ENCODE data around the gene HSD11B2. TPM values are rescaled to one million over a fixed set of nuclear protein-coding genes. Genes with fewer than 3 reads are reported as not detected.

Gene HSD11B2
- total and polyA plus RNA-seq, 4 donors: 2.6 to 39.8 (median 6.7) TPM

- Histone ChIP-seq H3K36me3 (ENCODE audit: control insufficient read depth in 4 of 4, insufficient read depth in 4 of 4, low read length in 4 of 4) (peaks cover 0 to 64% (median 2%) of the 10 kb centered on the region in 4 donors), H3K9me3 (ENCODE audit: control insufficient read depth in 4 of 4, insufficient read depth in 3 of 4, low read length in 3 of 4) (no peaks in the 10 kb centered on the region), H3K27ac (ENCODE audit: low read depth in 1 of 2, low read length in 1 of 2) (no peak overlapping the region), H3K27me3 (ENCODE audit: control insufficient read depth in 3 of 3, insufficient read depth in 3 of 3, low read length in 2 of 3) (no peaks in the 10 kb centered on the region), H3K4me3 (no peak overlapping the region), H3K4me1 (ENCODE audit: control insufficient read depth in 5 of 5, insufficient read depth in 5 of 5, low read length in 5 of 5) (peaks cover 30 to 87% (median 41%) of the 10 kb centered on the region in 5 donors), H3K9ac (ENCODE audit: insufficient read depth in 1 of 2, low read length in 2 of 2) (peak overlapping the region in 1 of 2 donors; percentile 34)
- DNase-seq: no peak
- 66 to 84% methylated on average over 3 of the region's 3 CpGs for WGBS, 2 donors
- no peak for ATAC-seq (ENCODE audit: insufficient read depth, low FRiP score)
- no peak for TF ChIP-seq CTCF (IDR thresholded peaks at IDR 0.05; ENCODE audit: control extremely low read depth, extremely low read depth)
These were observed 14.6 kb downstream of the HSD11B2 start for GRCh38 chr16:67445441-67445912.

- Histone ChIP-seq H3K4me1 (ENCODE audit: control insufficient read depth in 5 of 5, insufficient read depth in 5 of 5, low read length in 5 of 5) (peaks cover 31 to 93% (median 38%) of the 10 kb centered on the region in 5 donors), H3K27me3 (ENCODE audit: control insufficient read depth in 3 of 3, insufficient read depth in 3 of 3, low read length in 2 of 3) (no peaks in the 10 kb centered on the region), H3K9ac (ENCODE audit: insufficient read depth in 1 of 2, low read length in 2 of 2) (peak overlapping the region in 1 of 2 donors; percentile 34), H3K4me3 (no peak overlapping the region), H3K9me3 (ENCODE audit: control insufficient read depth in 4 of 4, insufficient read depth in 3 of 4, low read length in 3 of 4) (no peaks in the 10 kb centered on the region), H3K36me3 (ENCODE audit: control insufficient read depth in 4 of 4, insufficient read depth in 4 of 4, low read length in 4 of 4) (peaks cover 0 to 63% (median 2%) of the 10 kb centered on the region in 4 donors), H3K27ac (ENCODE audit: low read depth in 1 of 2, low read length in 1 of 2) (peak overlapping the region in 1 of 2 donors; percentile 40)
- ATAC-seq (ENCODE audit: insufficient read depth, low FRiP score) (no peak), DNase-seq (peak; percentile 79 to 94 (median 87))
- 72 to 87% methylated on average over 12 of the region's 12 CpGs for WGBS, 2 donors
- TF ChIP-seq CTCF (IDR thresholded peaks at IDR 0.05; ENCODE audit: control extremely low read depth, extremely low read depth): no peak
These were observed 15.3 kb downstream of the HSD11B2 start for GRCh38 chr16:67445913-67446907.

DNA sequence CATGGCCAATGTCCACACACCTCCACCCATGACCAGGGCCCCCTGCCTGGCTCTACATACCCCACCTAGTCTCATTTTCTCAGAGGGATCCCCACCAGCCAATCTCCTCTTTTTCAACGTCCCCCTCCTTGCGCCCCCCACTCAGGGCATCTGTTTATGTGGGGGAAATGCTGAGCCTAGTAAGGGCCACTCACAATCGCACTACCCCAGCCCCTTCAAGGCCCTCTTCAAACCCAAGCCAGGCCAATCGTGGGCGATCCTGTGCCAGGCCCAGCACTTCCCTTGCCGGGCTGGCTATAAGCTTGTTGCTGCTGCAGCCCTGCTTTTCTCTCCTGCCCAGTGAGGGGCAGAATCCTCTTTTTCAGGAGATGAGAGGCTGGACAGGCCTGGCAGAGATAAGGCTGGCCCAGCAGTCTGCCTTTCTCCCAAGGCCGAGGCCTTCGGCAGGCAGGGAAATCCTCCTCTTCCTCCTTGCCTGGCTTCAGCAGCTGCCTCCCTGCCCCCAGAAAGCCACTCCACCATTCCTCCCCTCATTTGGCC lies 16.1 kb downstream of the HSD11B2 start:
- H3K27me3 ChIP-seq (ENCODE audit: control insufficient read depth in 3 of 3, insufficient read depth in 3 of 3, low read length in 2 of 3): no peaks in the 10 kb centered on the region
- ATAC-seq (ENCODE audit: insufficient read depth, low FRiP score) (no peak), DNase-seq (no peak)
- no peaks in the 10 kb centered on the region for H3K9me3 ChIP-seq (ENCODE audit: control insufficient read depth in 4 of 4, insufficient read depth in 3 of 4, low read length in 3 of 4)
- peak overlapping the region in 1 of 2 donors; percentile 40 for H3K27ac ChIP-seq (ENCODE audit: low read depth in 1 of 2, low read length in 1 of 2)
- 80 to 89% methylated on average over 8 of the region's 8 CpGs for WGBS, 2 donors
- peaks cover 0 to 66% (median 2%) of the 10 kb centered on the region in 4 donors for H3K36me3 ChIP-seq (ENCODE audit: control insufficient read depth in 4 of 4, insufficient read depth in 4 of 4, low read length in 4 of 4)
- TF ChIP-seq CTCF (IDR thresholded peaks at IDR 0.05; ENCODE audit: control extremely low read depth, extremely low read depth): no peak
- no peak overlapping the region for H3K9ac ChIP-seq (ENCODE audit: insufficient read depth in 1 of 2, low read length in 2 of 2)
- H3K4me1 ChIP-seq (ENCODE audit: control insufficient read depth in 5 of 5, insufficient read depth in 5 of 5, low read length in 5 of 5): peaks cover 30 to 93% (median 39%) of the 10 kb centered on the region in 5 donors
- H3K4me3 ChIP-seq: no peak overlapping the region
